ENCODE results near the gene GALNT18. TPM values are rescaled to one million over a fixed set of nuclear protein-coding genes. Genes with fewer than 3 reads are reported as not detected.
A peak's percentile ranks its signal among the peaks of the same experiment; 100 is the strongest.

GALNT18 gene
- total RNA-seq, 1 donor from 2014 or later = 39.8 TPM

DNA sequence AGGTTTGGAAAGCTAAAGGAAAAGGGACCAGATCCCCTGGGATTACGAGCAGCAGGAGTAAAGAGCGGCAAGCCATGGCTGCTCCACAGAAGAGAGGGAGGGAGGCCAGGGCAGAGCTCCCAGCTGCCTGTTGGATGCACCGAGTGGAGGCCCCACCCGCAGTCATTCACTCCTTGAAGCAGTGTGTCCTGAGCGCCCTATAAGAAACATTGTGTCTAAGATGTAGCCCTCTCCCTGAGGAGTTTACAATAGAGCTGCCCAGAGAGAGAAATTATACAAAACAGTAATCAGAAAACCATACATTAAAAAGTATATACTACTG lies 214.1 kb downstream of the GALNT18 start:
- Mint-ChIP-seq H3K4me1 (ENCODE audit: unreplicated experiment) (peaks cover 55% of the 10 kb centered on the region), H3K9me3 (ENCODE audit: unreplicated experiment) (no peaks in the 10 kb centered on the region), H3K4me3 (ENCODE audit: unreplicated experiment) (peak overlapping the region; percentile 18), H3K36me3 (ENCODE audit: unreplicated experiment) (peaks cover 12% of the 10 kb centered on the region), H3K27ac (ENCODE audit: unreplicated experiment) (no peak overlapping the region), H3K27me3 (ENCODE audit: unreplicated experiment) (no peaks in the 10 kb centered on the region)
- no peak for DNase-seq (ENCODE audit: extremely low spot score, unreplicated experiment)
- TF ChIP-seq, protein P1, sequence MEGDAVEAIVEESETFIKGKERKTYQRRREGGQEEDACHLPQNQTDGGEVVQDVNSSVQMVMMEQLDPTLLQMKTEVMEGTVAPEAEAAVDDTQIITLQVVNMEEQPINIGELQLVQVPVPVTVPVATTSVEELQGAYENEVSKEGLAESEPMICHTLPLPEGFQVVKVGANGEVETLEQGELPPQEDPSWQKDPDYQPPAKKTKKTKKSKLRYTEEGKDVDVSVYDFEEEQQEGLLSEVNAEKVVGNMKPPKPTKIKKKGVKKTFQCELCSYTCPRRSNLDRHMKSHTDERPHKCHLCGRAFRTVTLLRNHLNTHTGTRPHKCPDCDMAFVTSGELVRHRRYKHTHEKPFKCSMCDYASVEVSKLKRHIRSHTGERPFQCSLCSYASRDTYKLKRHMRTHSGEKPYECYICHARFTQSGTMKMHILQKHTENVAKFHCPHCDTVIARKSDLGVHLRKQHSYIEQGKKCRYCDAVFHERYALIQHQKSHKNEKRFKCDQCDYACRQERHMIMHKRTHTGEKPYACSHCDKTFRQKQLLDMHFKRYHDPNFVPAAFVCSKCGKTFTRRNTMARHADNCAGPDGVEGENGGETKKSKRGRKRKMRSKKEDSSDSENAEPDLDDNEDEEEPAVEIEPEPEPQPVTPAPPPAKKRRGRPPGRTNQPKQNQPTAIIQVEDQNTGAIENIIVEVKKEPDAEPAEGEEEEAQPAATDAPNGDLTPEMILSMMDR (IDR thresholded peaks at IDR 0.05) = no peak

GRCh38 chr11:11407065-11407762 lies 214.6 kb downstream of the GALNT18 start:
- H3K9me3 Mint-ChIP-seq (ENCODE audit: unreplicated experiment) = no peaks in the 10 kb centered on the region
- TF ChIP-seq, protein P1 (IDR thresholded peaks at IDR 0.05) = peak; percentile 23
- no peaks in the 10 kb centered on the region for H3K27me3 Mint-ChIP-seq (ENCODE audit: unreplicated experiment)
- peak overlapping the region; percentile 9 for H3K27ac Mint-ChIP-seq (ENCODE audit: unreplicated experiment)
- no peak for DNase-seq (ENCODE audit: extremely low spot score, unreplicated experiment)
- peaks cover 56% of the 10 kb centered on the region for H3K4me1 Mint-ChIP-seq (ENCODE audit: unreplicated experiment)
- H3K4me3 Mint-ChIP-seq (ENCODE audit: unreplicated experiment) = no peak overlapping the region
- peaks cover 14% of the 10 kb centered on the region for H3K36me3 Mint-ChIP-seq (ENCODE audit: unreplicated experiment)

GRCh38 chr11:11406652-11407051 lies 215.2 kb downstream of the GALNT18 start:
- Mint-ChIP-seq H3K27me3 (ENCODE audit: unreplicated experiment) (no peaks in the 10 kb centered on the region), H3K36me3 (ENCODE audit: unreplicated experiment) (peaks cover 15% of the 10 kb centered on the region), H3K9me3 (ENCODE audit: unreplicated experiment) (no peaks in the 10 kb centered on the region), H3K4me1 (ENCODE audit: unreplicated experiment) (peaks cover 56% of the 10 kb centered on the region), H3K4me3 (ENCODE audit: unreplicated experiment) (no peak overlapping the region), H3K27ac (ENCODE audit: unreplicated experiment) (no peak overlapping the region)
- no peak for DNase-seq (ENCODE audit: extremely low spot score, unreplicated experiment)
- TF ChIP-seq, protein P1 (IDR thresholded peaks at IDR 0.05) = no peak

GRCh38 chr11:11403763-11404725 lies 217.8 kb downstream of the GALNT18 start:
- H3K36me3 Mint-ChIP-seq (ENCODE audit: unreplicated experiment) = peaks cover 20% of the 10 kb centered on the region
- DNase-seq (ENCODE audit: extremely low spot score, unreplicated experiment) = no peak
- no peak overlapping the region for H3K4me3 Mint-ChIP-seq (ENCODE audit: unreplicated experiment)
- TF ChIP-seq, protein P1 (IDR thresholded peaks at IDR 0.05) = no peak
- H3K4me1 Mint-ChIP-seq (ENCODE audit: unreplicated experiment) = peaks cover 31% of the 10 kb centered on the region
- no peaks in the 10 kb centered on the region for H3K27me3 Mint-ChIP-seq (ENCODE audit: unreplicated experiment)
- H3K27ac Mint-ChIP-seq (ENCODE audit: unreplicated experiment) = no peak overlapping the region
- no peaks in the 10 kb centered on the region for H3K9me3 Mint-ChIP-seq (ENCODE audit: unreplicated experiment)

- TF ChIP-seq, protein P1 (IDR thresholded peaks at IDR 0.05) = no peak
- Mint-ChIP-seq H3K4me1 (ENCODE audit: unreplicated experiment) (peaks cover 11% of the 10 kb centered on the region), H3K27ac (ENCODE audit: unreplicated experiment) (no peak overlapping the region), H3K27me3 (ENCODE audit: unreplicated experiment) (no peaks in the 10 kb centered on the region), H3K4me3 (ENCODE audit: unreplicated experiment) (no peak overlapping the region), H3K9me3 (ENCODE audit: unreplicated experiment) (no peaks in the 10 kb centered on the region), H3K36me3 (ENCODE audit: unreplicated experiment) (peaks cover 20% of the 10 kb centered on the region)
- DNase-seq (ENCODE audit: extremely low spot score, unreplicated experiment) = no peak
Measured at GRCh38 chr11:11401960-11402535, 219.8 kb downstream of the GALNT18 start.
